Measurements from ENCODE around the gene ZNF407. TPM values are rescaled to one million over a fixed set of nuclear protein-coding genes. Genes with fewer than 3 reads are reported as not detected.

ZNF407 gene
- total RNA-seq, 1 donor from 2014 or later, result 24.9 TPM

DNA sequence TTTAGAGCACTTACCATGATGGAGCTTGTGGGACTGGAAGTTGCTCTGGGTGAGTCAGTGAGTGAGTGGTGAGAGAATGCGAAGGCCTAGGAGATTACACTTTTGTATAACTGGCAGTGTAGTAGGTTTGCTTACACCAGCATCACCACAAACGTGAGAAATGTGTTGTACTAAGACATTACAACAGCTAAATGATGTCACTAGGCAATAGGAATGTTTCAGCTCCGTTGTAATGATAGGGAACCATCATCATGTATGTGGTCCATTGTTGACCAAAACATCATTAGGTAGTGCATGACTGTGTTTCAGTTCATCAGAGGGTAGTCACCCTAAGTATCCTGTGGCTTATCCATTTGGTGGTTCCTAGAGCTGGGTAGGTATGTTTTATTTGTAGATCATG is 11.9 kb downstream of the ZNF407 start:
- Mint-ChIP-seq H3K4me3 (no peak overlapping the region), H3K27me3 (ENCODE audit: low read depth) (no peaks in the 10 kb centered on the region), H3K9me3 (no peaks in the 10 kb centered on the region), H3K36me3 (no peaks in the 10 kb centered on the region), H3K4me1 (peaks cover 16% of the 10 kb centered on the region), H3K27ac (no peak overlapping the region)
- DNase-seq (ENCODE audit: low spot score in 2 of 2, unreplicated experiment in 2 of 2), result no peak
- TF ChIP-seq, protein P1, sequence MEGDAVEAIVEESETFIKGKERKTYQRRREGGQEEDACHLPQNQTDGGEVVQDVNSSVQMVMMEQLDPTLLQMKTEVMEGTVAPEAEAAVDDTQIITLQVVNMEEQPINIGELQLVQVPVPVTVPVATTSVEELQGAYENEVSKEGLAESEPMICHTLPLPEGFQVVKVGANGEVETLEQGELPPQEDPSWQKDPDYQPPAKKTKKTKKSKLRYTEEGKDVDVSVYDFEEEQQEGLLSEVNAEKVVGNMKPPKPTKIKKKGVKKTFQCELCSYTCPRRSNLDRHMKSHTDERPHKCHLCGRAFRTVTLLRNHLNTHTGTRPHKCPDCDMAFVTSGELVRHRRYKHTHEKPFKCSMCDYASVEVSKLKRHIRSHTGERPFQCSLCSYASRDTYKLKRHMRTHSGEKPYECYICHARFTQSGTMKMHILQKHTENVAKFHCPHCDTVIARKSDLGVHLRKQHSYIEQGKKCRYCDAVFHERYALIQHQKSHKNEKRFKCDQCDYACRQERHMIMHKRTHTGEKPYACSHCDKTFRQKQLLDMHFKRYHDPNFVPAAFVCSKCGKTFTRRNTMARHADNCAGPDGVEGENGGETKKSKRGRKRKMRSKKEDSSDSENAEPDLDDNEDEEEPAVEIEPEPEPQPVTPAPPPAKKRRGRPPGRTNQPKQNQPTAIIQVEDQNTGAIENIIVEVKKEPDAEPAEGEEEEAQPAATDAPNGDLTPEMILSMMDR (IDR thresholded peaks at IDR 0.05; ENCODE audit: unreplicated experiment), result no peak

DNA sequence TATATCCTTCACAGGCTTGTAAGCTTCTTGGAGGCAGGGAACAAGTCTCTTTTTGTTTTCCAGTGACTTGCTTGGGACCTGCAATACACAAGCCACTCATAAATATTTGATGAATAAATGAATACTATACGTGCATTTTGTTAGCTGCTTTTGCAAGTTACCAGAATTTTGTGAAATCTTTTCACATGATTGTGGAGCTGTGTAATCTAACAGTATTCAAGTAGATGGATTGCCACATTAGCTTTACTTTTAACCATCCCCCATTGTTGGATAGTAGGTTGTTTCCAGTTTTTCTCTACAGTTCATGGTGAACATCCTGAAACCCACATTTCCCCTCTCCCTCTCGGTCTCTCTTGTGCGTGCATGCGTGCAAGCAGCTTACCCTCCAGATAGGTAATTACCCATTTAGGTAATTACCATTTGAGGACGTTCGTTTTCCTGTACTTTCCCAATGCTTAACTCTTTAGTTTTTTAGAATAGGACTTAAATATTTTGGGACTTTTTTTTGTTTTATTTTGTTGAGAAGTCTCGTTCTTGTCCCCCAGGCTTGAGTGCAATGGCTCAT is 12.5 kb downstream of the ZNF407 start:
- TF ChIP-seq, protein P1 (IDR thresholded peaks at IDR 0.05; ENCODE audit: unreplicated experiment), result no peak
- DNase-seq (ENCODE audit: low spot score in 2 of 2, unreplicated experiment in 2 of 2), result no peak
- Mint-ChIP-seq H3K27me3 (ENCODE audit: low read depth) (no peaks in the 10 kb centered on the region), H3K4me3 (no peak overlapping the region), H3K27ac (no peak overlapping the region), H3K9me3 (peaks cover 3% of the 10 kb centered on the region), H3K4me1 (peaks cover 10% of the 10 kb centered on the region), H3K36me3 (no peaks in the 10 kb centered on the region)

DNA sequence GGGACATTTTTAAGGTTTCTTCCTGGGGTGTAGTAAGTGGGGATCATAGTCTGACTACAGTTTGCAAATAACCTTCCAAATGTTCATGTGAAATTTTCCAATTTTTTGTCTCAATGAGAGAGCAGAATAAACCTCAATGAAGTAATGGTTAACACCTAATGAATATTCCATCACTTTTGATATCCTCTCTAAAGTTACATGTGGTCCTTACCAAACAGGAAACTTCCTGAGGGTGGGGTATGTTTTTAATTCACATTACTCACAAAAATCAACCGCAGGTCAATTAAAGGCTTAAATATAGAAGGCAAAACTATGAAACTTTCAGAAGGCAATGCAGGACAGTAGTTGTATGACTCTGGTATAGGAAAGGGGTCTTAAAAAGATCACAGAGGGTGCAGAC is 13.2 kb downstream of the ZNF407 start:
- TF ChIP-seq, protein P1 (IDR thresholded peaks at IDR 0.05; ENCODE audit: unreplicated experiment), result no peak
- Mint-ChIP-seq H3K36me3 (no peaks in the 10 kb centered on the region), H3K9me3 (peaks cover 3% of the 10 kb centered on the region), H3K27me3 (ENCODE audit: low read depth) (no peaks in the 10 kb centered on the region), H3K4me3 (no peak overlapping the region), H3K4me1 (peaks cover 7% of the 10 kb centered on the region), H3K27ac (no peak overlapping the region)
- no peak for DNase-seq (ENCODE audit: low spot score in 2 of 2, unreplicated experiment in 2 of 2)

DNA sequence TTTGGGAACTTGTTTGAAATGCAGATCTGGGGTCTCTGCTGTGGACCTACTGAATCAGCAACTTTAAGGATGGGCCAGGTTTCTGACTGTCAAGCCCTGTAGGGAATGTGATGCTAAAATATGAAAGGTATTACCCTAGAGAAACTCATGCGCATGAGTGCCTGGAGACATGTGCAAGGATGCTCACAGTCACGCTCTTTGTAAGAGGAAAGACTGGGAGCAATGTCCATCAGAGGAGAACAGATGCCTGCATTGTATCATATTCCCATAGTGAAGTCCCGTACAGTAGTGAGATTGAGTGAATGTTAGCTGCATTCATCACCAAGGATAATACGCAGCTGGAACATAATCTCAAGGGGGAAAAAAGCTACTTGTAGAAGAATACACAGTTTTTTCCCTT is 14.1 kb downstream of the ZNF407 start:
- TF ChIP-seq, protein P1 (IDR thresholded peaks at IDR 0.05; ENCODE audit: unreplicated experiment), result no peak
- Mint-ChIP-seq H3K4me1 (peaks cover 4% of the 10 kb centered on the region), H3K36me3 (no peaks in the 10 kb centered on the region), H3K9me3 (peaks cover 3% of the 10 kb centered on the region), H3K27me3 (ENCODE audit: low read depth) (no peaks in the 10 kb centered on the region), H3K27ac (no peak overlapping the region), H3K4me3 (no peak overlapping the region)
- no peak for DNase-seq (ENCODE audit: low spot score in 2 of 2, unreplicated experiment in 2 of 2)

DNA sequence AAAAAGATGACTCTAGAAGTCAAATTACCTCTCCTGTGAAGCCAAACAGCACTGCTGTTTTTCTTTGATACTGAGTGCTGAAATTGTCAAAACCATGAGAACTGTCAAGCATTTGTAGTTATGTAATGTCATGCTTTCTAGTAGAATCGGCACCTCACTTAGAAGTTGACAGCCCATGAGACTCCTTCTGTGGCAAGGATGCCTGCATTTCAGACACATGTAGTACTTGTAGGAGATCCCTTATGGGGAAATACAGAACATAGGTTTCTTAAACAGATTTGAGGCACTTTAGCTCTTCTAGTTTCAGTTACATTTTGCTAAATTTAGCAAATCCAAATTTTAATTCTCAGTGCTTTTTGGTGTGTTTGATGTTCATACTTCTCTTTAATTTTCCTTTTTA is 15.7 kb downstream of the ZNF407 start:
- TF ChIP-seq, protein P1 (IDR thresholded peaks at IDR 0.05; ENCODE audit: unreplicated experiment), result no peak
- H3K36me3 Mint-ChIP-seq, result no peaks in the 10 kb centered on the region
- H3K27me3 Mint-ChIP-seq (ENCODE audit: low read depth), result no peaks in the 10 kb centered on the region
- no peak overlapping the region for H3K27ac Mint-ChIP-seq
- peaks cover 3% of the 10 kb centered on the region for H3K9me3 Mint-ChIP-seq
- no peak for DNase-seq (ENCODE audit: low spot score in 2 of 2, unreplicated experiment in 2 of 2)
- H3K4me3 Mint-ChIP-seq, result no peak overlapping the region
- H3K4me1 Mint-ChIP-seq, result peaks cover 4% of the 10 kb centered on the region

DNA sequence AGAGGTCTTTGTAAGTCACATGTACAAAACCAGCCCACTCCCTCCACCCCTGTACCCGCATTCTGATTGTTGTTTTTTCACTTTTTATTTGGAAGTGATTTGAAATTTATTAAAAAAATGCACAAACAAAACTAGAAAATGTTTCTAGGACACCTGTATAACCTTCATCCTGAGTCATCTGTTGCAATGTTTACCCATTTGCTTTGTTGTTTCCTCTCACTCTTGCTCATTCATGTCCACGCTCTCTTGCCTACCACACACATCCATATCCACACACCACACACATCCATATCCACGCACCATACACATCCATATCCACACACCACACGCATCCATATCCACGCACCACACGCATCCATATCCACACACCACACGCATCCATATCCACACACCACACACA is 18.8 kb downstream of the ZNF407 start:
- TF ChIP-seq, protein P1 (IDR thresholded peaks at IDR 0.05; ENCODE audit: unreplicated experiment), result no peak
- H3K4me3 Mint-ChIP-seq, result no peak overlapping the region
- no peaks in the 10 kb centered on the region for H3K36me3 Mint-ChIP-seq
- DNase-seq (ENCODE audit: low spot score in 2 of 2, unreplicated experiment in 2 of 2), result no peak
- peaks cover 3% of the 10 kb centered on the region for H3K9me3 Mint-ChIP-seq
- peaks cover 11% of the 10 kb centered on the region for H3K4me1 Mint-ChIP-seq
- H3K27ac Mint-ChIP-seq, result no peak overlapping the region
- H3K27me3 Mint-ChIP-seq (ENCODE audit: low read depth), result no peaks in the 10 kb centered on the region

All from mesothelial cell of epicardium (in vitro differentiated cells).